ENCODE results near the gene NRG2. TPM values are rescaled to one million over a fixed set of nuclear protein-coding genes. Genes with fewer than 3 reads are reported as not detected.
A peak's percentile ranks its signal among the peaks of the same experiment; 100 is the strongest.

The NRG2 gene
- total and polyA plus RNA-seq, 12 donors, result 0.64 to 6.6 (median 2.9) TPM

- TF ChIP-seq, protein P1, sequence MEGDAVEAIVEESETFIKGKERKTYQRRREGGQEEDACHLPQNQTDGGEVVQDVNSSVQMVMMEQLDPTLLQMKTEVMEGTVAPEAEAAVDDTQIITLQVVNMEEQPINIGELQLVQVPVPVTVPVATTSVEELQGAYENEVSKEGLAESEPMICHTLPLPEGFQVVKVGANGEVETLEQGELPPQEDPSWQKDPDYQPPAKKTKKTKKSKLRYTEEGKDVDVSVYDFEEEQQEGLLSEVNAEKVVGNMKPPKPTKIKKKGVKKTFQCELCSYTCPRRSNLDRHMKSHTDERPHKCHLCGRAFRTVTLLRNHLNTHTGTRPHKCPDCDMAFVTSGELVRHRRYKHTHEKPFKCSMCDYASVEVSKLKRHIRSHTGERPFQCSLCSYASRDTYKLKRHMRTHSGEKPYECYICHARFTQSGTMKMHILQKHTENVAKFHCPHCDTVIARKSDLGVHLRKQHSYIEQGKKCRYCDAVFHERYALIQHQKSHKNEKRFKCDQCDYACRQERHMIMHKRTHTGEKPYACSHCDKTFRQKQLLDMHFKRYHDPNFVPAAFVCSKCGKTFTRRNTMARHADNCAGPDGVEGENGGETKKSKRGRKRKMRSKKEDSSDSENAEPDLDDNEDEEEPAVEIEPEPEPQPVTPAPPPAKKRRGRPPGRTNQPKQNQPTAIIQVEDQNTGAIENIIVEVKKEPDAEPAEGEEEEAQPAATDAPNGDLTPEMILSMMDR (IDR thresholded peaks at IDR 0.05), result no peak
- Histone ChIP-seq H3K4me1 (peaks cover 0 to 21% (median 16%) of the 10 kb centered on the region in 9 donors), H3K36me3 (peaks cover 0 to 23% (median 0%) of the 10 kb centered on the region in 9 donors), H3K9me3 (no peaks in the 10 kb centered on the region), H3K27me3 (peaks cover 0 to 35% (median 0%) of the 10 kb centered on the region in 7 donors), H3K27ac (no peak overlapping the region), H3K4me3 (no peak overlapping the region)
- DNase-seq (no peak), ATAC-seq (peak in 1 of 8 donors; percentile 3)
- intact Hi-C loops (cut with DNase I), result loop anchor here in 4 of 10 donors (5.0 to 10.0 kb wide), 5 partner anchors 53 to 225 kb away; partner anchors contain the start of gene PSD2 (in 1 of the 4)
- 65 to 67% methylated on average over 2 of the region's 2 CpGs for WGBS, 2 donors
These were observed 193.2 kb downstream of the NRG2 start for GRCh38 chr5:139849942-139850341.

- Histone ChIP-seq H3K27ac (no peak overlapping the region), H3K36me3 (peaks cover 0 to 23% (median 0%) of the 10 kb centered on the region in 9 donors), H3K27me3 (peaks cover 0 to 40% (median 0%) of the 10 kb centered on the region in 7 donors), H3K4me3 (no peak overlapping the region), H3K9me3 (no peaks in the 10 kb centered on the region), H3K4me1 (peaks cover 2 to 21% (median 17%) of the 10 kb centered on the region in 9 donors)
- ATAC-seq, result no peak
- intact Hi-C loops (cut with DNase I), result loop anchor here in 4 of 10 donors (5.0 to 10.0 kb wide), 5 partner anchors 52 to 225 kb away; partner anchors contain the start of gene PSD2 (in 1 of the 4)
- DNase-seq, result no peak
- 72 to 78% methylated on average over 7 of the region's 7 CpGs for WGBS, 2 donors
- TF ChIP-seq, protein P1 (IDR thresholded peaks at IDR 0.05), result no peak
These were observed 193.6 kb downstream of the NRG2 start for GRCh38 chr5:139849501-139849900.

GRCh38 chr5:139848508-139849100, 194.5 kb downstream of the NRG2 start:
- DNase-seq (peak; percentile 17 to 36), ATAC-seq (peak in 7 of 8 donors; percentile 8 to 35 (median 21))
- TF ChIP-seq, protein P1 (IDR thresholded peaks at IDR 0.05), result no peak
- Histone ChIP-seq H3K4me1 (peaks cover 3 to 25% (median 17%) of the 10 kb centered on the region in 9 donors), H3K36me3 (peaks cover 0 to 23% (median 0%) of the 10 kb centered on the region in 9 donors), H3K27ac (peak overlapping the region in 9 of 10 donors; percentile 46 to 71 (median 67)), H3K4me3 (peak overlapping the region; percentile 28 to 70 (median 62)), H3K27me3 (peaks cover 0 to 44% (median 0%) of the 10 kb centered on the region in 7 donors), H3K9me3 (no peaks in the 10 kb centered on the region)
- intact Hi-C loops (cut with DNase I), result loop anchor here in 4 of 10 donors (5.0 to 10.0 kb wide), 5 partner anchors 51 to 224 kb away; partner anchors contain the start of gene PSD2 (in 1 of the 4)
- 17 to 20% methylated on average over 43 of the region's 43 CpGs for WGBS, 2 donors

GRCh38 chr5:139847790-139848507, 195.2 kb downstream of the NRG2 start:
- peak; percentile 43 to 72 for DNase-seq
- peak overlapping the region; percentile 9 to 77 (median 68) for H3K27ac ChIP-seq
- 1 to 2% methylated on average over 71 to 107 of the region's 107 CpGs for WGBS, 2 donors
- intact Hi-C loops (cut with DNase I), result loop anchor here in 4 of 10 donors (5.0 to 10.0 kb wide), 5 partner anchors 51 to 223 kb away; partner anchors contain the start of gene PSD2 (in 1 of the 4)
- peaks cover 0 to 44% (median 0%) of the 10 kb centered on the region in 7 donors for H3K27me3 ChIP-seq
- ATAC-seq, result peak; percentile 24 to 89 (median 44)
- H3K4me3 ChIP-seq, result peak overlapping the region; percentile 28 to 70 (median 62)
- TF ChIP-seq, protein P1 (IDR thresholded peaks at IDR 0.05), result peak in 1 of 9 donors; percentile 22
- peaks cover 0 to 23% (median 0%) of the 10 kb centered on the region in 9 donors for H3K36me3 ChIP-seq
- peaks cover 3 to 25% (median 17%) of the 10 kb centered on the region in 9 donors for H3K4me1 ChIP-seq
- no peaks in the 10 kb centered on the region for H3K9me3 ChIP-seq

Data from heart right ventricle (tissue), 16 donors.